Epithelial cell of prostate (primary cell): Measurements from ENCODE around the gene ARHGAP18.
A peak's percentile ranks its signal among the peaks of the same experiment; 100 is the strongest.

ENCODE experiments used
- DNase-seq: peaks from one replicate; pipeline ENCODE4 v3.0.0-alpha.2; 2011; ENCODE audit warnings: low read depth, low spot score
- H3K27ac ChIP-seq: fragments of 450-650 bp; 2 replicates; pipeline ENCODE4 v1.5.1; 2017; ENCODE audit warnings: mild to moderate bottlenecking

The ARHGAP18 gene

GRCh38 chr6:129726650-129727049 is 16.7 kb upstream of the ARHGAP18 start:
- DNase-seq = no peak
- no peak overlapping the region for H3K27ac ChIP-seq

- no peak overlapping the region for H3K27ac ChIP-seq
- DNase-seq = no peak
Measured at GRCh38 chr6:129725341-129725740, 15.4 kb upstream of the ARHGAP18 start.

GRCh38 chr6:129719692-129720091 is 9.7 kb upstream of the ARHGAP18 start:
- no peak overlapping the region for H3K27ac ChIP-seq
- DNase-seq = no peak

GRCh38 chr6:129717277-129717676 is 7.3 kb upstream of the ARHGAP18 start:
- no peak for DNase-seq
- no peak overlapping the region for H3K27ac ChIP-seq

- H3K27ac ChIP-seq = no peak overlapping the region
- DNase-seq = no peak
Measured at GRCh38 chr6:129713806-129714333, 3.9 kb upstream of the ARHGAP18 start.

- H3K27ac ChIP-seq = no peak overlapping the region
- no peak for DNase-seq
Measured at GRCh38 chr6:129711271-129711631, 1.3 kb upstream of the ARHGAP18 start.

- H3K27ac ChIP-seq = peak overlapping the region; percentile 77
- no peak for DNase-seq
Measured at GRCh38 chr6:129710450-129711270, 683 bp upstream of the ARHGAP18 start.

- DNase-seq = no peak
- peak overlapping the region; percentile 77 for H3K27ac ChIP-seq
Measured at GRCh38 chr6:129709196-129709768, 695 bp downstream of the ARHGAP18 start.

GRCh38 chr6:129708496-129709195 is 1.3 kb downstream of the ARHGAP18 start:
- no peak for DNase-seq
- H3K27ac ChIP-seq = peak overlapping the region; percentile 77

GRCh38 chr6:129707882-129708495 is 2.0 kb downstream of the ARHGAP18 start:
- no peak for DNase-seq
- peak overlapping the region; percentile 77 for H3K27ac ChIP-seq

GRCh38 chr6:129707028-129707427 is 2.9 kb downstream of the ARHGAP18 start:
- H3K27ac ChIP-seq = no peak overlapping the region
- no peak for DNase-seq

GRCh38 chr6:129705212-129705611 is 4.8 kb downstream of the ARHGAP18 start:
- no peak overlapping the region for H3K27ac ChIP-seq
- DNase-seq = no peak

- DNase-seq = no peak
- no peak overlapping the region for H3K27ac ChIP-seq
Measured at GRCh38 chr6:129704708-129705107, 5.3 kb downstream of the ARHGAP18 start.

GRCh38 chr6:129701721-129702455 is 8.1 kb downstream of the ARHGAP18 start:
- no peak for DNase-seq
- H3K27ac ChIP-seq = peak overlapping the region; percentile 89

- peak overlapping the region; percentile 89 for H3K27ac ChIP-seq
Measured at GRCh38 chr6:129700666-129701065, 9.3 kb downstream of the ARHGAP18 start.

GRCh38 chr6:129699659-129700058 is 10.3 kb downstream of the ARHGAP18 start:
- DNase-seq = no peak
- peak overlapping the region; percentile 89 for H3K27ac ChIP-seq

More at GRCh38 chr6:129700666-129701065, 9.3 kb downstream of the ARHGAP18 start:
- no peak for DNase-seq

GRCh38 chr6:129698430-129698829 is 11.5 kb downstream of the ARHGAP18 start:
- DNase-seq = no peak
- H3K27ac ChIP-seq = no peak overlapping the region

GRCh38 chr6:129697788-129698187 is 12.2 kb downstream of the ARHGAP18 start:
- DNase-seq = no peak
- H3K27ac ChIP-seq = no peak overlapping the region

- no peak overlapping the region for H3K27ac ChIP-seq
- no peak for DNase-seq
Measured at GRCh38 chr6:129696843-129697242, 13.1 kb downstream of the ARHGAP18 start.

- H3K27ac ChIP-seq = no peak overlapping the region
- DNase-seq = no peak
Measured at GRCh38 chr6:129696028-129696418, 14.0 kb downstream of the ARHGAP18 start.
